ENCODE measurements around the gene ADCY6. TPM values are rescaled to one million over a fixed set of nuclear protein-coding genes. Genes with fewer than 3 reads are reported as not detected.

ADCY6 gene
- total and polyA plus RNA-seq, 2 donors (not counting 3 experiments of a cell fraction or from before 2014, with no cell fraction given): 37.0 to 46.2 TPM

GRCh38 chr12:48828841-48829575 is 40.1 kb upstream of the ADCY6 start:
- H3K4me3 ChIP-seq (replicated peaks in 1 of 3; ENCODE audit: insufficient read depth in 1 of 3, low read depth in 1 of 3, low read length in 3 of 3): no peak overlapping the region
- no peak for DNase-seq (ENCODE audit: low read depth, low spot score)
- ChIA-PET CTCF (interaction anchor here (0.9 to 1.6 kb wide), 4 partner anchors 13 to 75 kb away, joined by 3 to 5 read pairs (median 4); a partner anchor contains a TSS), POLR2A (no interaction called here)
- dilution Hi-C loops (cut with MboI; ENCODE audit: extremely low pct_ligation_motif_present, low sequenced_read_pairs) (no loop called here), intact Hi-C loops (cut with micrococcal nuclease) (no loop called here)
- no peaks in the 10 kb centered on the region for H3K9me3 ChIP-seq (replicated peaks; ENCODE audit: control insufficient read depth, insufficient read depth, low read length)
- no peak overlapping the region for H3K9ac ChIP-seq (replicated peaks; ENCODE audit: extremely low read depth, insufficient read depth, low read length)
- no TSS peak for BruUV-seq (replicated peaks)
- H3K4me1 ChIP-seq (ENCODE audit: control insufficient read depth, extremely low read depth, insufficient read depth, low read length): no peaks in the 10 kb centered on the region
- FAIRE-seq: no peak
- no peaks in the 10 kb centered on the region for H3K27me3 ChIP-seq (ENCODE audit: control insufficient read depth in 2 of 2, insufficient read depth in 2 of 2, low read length in 2 of 2)
- no peak overlapping the region for H3K27ac ChIP-seq (ENCODE audit: insufficient read depth, low read depth, low read length)
- peaks cover 18 to 81% of the 10 kb centered on the region in 2 experiments for H3K36me3 ChIP-seq (ENCODE audit: control insufficient read depth in 2 of 2, extremely low read depth in 1 of 2, insufficient read depth in 2 of 2, low read length in 2 of 2)
- TF ChIP-seq JUN (IDR thresholded peaks at IDR 0.05; ENCODE audit: borderline replicate concordance, insufficient read depth, insufficient read length, low read depth) (no peak), EZH2 (IDR thresholded peaks at IDR 0.05; ENCODE audit: borderline replicate concordance, low read depth, low read length, severe bottlenecking) (no peak), FOS (IDR thresholded peaks at IDR 0.05; ENCODE audit: borderline replicate concordance, insufficient read depth, low read length) (no peak), CTCF (IDR thresholded peaks at IDR 0.05; ENCODE audit: extremely low read depth in 1 of 2, insufficient read depth in 1 of 2, low read depth in 1 of 2, low read length in 2 of 2) (no peak), MYC (IDR thresholded peaks at IDR 0.05; ENCODE audit: low read depth, low read length) (no peak), GATA2 (IDR thresholded peaks at IDR 0.05; ENCODE audit: insufficient read depth, insufficient read length, low read depth, low read length) (no peak), MAX (IDR thresholded peaks at IDR 0.05; ENCODE audit: insufficient read depth, insufficient read length) (no peak), POLR2AphosphoS5 (IDR thresholded peaks at IDR 0.05; ENCODE audit: insufficient read depth, low read depth, low read length) (no peak), POLR2A (IDR thresholded peaks at IDR 0.05; ENCODE audit: low read depth, low read length) (no peak)
- H2AFZ ChIP-seq (ENCODE audit: low read depth, low read length): no peak overlapping the region
- no peak overlapping the region for H3K4me2 ChIP-seq (ENCODE audit: insufficient read depth, low read length)
- H4K20me1 ChIP-seq (replicated peaks; ENCODE audit: control insufficient read depth, extremely low read depth, insufficient read depth, low read length): no peaks in the 10 kb centered on the region
- H3K9me1 ChIP-seq (replicated peaks; ENCODE audit: control insufficient read depth, extremely low read depth, insufficient read depth, low read length): no peaks in the 10 kb centered on the region
- H3K79me2 ChIP-seq (ENCODE audit: control insufficient read depth, insufficient read depth, low read length): no peaks in the 10 kb centered on the region
